Stimulated activated CD8-positive, alpha-beta memory T cell treated with anti-CD3 and anti-CD28 coated beads, Interleukin-15, amount 100 ng/mL, for 4 hours (primary cell): Measurements from ENCODE around the gene GSAP.
"Not testable (repeated sequence)": the region's sequence is repeated elsewhere in the genome, so short reads cannot be mapped to it uniquely, and the experiment has no call there.

Experiments used
- DNase-seq, 2 donors: peaks; one replicate each; pipeline ENCODE4 v3.0.0-alpha.2; 2020; ENCODE audit warnings: low read depth in 2 of 2

The GSAP gene

DNA sequence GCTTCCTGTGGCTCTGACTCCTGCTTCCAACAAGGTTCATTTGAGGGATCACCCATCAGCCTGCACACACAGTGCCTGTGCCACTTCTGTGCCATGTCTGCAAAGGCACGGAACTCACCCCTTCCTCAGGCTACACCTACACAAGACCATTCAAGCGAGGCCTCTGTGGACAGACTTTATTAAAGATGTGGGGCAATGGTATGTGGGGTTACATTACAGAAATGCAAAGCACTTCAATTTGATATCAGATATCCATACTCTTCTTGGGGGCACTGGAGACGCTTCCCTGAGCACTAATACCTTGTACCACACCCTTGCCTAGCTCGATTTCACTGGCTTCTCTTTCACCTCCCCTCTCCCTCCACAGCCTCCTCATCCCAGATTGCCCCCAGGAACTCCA is 132.1 kb downstream of the GSAP start:
- DNase-seq = no peak

DNA sequence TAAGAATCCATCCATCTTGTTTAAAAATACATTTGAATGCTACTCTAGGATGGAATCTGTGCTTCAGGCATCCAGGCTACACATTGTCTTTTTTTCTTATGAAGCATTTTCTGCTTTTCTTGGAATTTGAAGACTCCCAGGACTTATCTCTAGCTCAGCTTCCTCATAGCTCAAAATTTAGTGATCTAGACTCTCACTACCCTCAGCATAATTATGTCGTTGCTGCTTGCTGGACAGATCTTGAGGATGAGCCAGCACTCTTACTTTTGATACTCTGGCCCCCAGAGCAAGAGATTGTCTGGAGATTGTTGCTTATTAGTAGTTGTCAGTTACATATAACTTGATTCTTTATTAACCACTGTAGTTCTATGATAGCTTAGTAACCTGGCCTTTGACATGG is 133.3 kb downstream of the GSAP start:
- DNase-seq = no peak

DNA sequence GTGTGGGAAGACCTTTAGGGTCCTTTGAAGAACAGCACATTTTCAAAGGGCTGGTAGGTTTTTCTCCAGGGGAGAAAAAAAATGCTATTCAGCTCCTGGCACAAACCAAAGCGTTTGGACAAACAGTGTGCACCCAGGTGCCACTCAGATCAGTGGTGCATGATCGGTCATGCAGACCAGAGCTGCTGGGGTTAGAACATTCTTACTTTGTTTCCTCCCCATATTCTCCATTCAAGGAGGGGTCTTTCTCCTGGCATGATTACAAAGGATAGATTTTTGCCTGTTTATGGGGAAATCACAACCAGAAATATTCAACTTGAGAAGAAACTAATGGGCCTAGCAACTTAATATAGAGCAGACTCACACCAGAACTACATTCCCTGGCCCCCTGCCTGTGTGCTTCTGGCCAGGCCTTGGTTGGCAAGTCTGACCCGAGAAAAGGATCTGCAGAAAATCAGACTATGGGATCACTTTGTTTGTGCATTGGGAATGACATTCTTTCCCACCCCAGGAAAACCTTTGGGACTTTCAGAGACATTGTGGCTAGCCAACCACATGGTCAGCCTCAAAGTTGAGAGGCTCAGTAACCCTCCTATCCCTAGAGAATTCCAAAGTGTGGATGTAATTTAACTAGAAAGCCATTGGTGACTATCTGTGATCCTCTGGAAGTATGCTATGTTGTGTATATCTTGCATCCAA is 134.2 kb downstream of the GSAP start:
- no peak for DNase-seq

DNA sequence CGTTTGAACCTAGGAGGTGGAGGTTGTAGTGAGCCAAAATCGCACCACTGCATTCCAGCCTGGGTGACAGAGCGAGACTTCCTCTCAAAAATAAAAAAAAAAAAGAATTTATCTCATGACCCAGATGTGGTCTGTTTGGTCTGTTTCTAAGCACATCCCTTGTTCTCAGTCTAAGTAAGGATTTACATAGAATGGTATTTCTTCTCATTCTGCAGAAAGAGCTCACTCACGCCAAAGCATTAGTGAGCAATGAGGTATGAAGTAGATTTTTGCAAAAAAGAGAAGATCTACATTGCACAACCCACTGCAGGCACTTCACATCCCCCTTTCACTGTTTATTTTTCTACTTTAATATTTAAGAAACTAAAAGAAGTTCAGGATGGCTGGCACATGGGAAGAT is 140.0 kb downstream of the GSAP start:
- no peak for DNase-seq

DNA sequence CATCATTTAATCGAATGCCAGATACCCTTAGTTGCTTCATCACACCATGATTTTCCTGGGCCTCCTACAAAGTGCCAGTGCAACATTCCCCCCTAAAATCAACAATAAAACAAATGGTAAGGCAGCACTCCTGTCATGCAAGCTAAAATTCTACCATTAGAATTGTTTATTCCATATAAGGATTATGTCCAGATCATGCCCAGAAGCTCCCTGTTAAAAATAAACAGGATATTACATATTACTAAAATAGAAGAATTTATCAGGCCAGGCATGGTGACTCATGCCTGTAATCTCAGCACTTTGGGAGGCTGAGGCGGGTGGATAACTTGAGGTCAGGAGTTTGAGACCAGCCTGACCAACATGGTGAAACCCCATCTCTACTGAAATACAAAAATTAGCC is 140.5 kb downstream of the GSAP start:
- not testable (repeated sequence) for DNase-seq

DNA sequence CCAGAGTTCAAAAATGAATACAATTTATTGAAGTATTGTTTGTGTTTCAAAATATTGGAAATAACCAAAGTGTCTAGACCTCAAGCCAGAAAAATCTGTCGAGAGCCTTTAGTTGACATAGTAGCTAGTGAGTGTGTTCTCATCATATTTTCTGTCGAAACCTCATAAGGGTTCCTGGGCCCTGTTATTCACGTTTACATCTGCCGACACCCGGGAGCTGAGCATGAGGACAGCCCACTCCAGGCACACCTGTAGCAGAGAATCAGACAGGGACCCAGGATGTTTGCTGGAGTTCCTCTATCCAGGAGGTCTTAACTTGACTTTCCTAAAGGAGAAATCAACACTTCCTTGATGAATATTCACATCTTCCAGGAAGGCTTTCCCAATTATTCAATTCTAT is 144.4 kb downstream of the GSAP start:
- DNase-seq = no peak

DNA sequence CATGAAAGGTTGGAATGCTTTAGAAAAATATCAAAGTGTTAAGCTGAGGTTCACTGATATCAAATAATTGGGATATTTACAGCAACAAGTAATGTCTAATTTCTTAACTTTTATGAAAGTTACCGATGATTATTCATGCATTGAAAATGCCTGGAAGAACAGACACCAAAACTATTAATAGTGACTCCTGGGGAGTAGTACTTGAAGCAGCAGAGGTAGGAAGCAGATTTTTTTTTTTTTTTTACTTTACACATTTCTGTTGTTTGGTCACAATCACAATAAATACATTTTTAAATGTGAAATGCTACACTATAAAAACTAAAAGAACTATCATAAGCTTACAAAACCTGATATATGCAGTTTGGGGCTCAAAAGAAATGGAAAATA is 146.1 kb downstream of the GSAP start:
- DNase-seq = no peak

DNA sequence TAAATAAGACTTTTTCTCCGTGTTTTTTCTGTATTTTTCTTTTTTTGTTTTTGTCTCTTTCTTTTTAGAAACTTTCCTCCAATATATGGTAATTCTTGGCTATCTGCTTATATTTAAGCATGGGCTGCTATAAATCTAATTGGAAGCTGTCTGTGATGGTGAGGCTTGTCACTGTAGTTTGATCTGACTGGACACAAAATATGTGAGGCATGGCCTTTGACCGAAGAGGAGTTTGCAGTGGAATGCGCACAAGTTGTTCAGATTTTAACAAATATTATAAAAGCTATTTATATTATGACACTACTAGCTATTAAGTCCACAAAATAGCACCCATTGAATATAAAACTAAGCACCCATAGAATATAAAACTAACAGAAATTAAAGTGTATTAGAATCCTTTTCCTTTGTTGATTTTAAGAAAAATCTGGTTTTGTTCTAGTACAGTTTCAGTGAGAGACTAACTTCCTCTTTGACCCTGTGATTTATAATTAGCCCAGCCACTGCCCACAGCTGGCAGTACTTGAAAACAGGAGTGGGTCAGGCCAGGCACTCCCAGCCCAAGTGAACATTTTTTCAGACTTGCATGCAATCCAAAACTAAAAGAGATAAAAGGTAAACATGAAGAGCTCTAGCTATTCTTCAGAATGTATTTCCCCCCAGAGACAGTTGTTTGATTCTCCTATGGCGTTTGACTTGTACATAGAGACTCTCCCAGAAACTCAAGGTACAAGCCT is 146.6 kb downstream of the GSAP start:
- no peak for DNase-seq

DNA sequence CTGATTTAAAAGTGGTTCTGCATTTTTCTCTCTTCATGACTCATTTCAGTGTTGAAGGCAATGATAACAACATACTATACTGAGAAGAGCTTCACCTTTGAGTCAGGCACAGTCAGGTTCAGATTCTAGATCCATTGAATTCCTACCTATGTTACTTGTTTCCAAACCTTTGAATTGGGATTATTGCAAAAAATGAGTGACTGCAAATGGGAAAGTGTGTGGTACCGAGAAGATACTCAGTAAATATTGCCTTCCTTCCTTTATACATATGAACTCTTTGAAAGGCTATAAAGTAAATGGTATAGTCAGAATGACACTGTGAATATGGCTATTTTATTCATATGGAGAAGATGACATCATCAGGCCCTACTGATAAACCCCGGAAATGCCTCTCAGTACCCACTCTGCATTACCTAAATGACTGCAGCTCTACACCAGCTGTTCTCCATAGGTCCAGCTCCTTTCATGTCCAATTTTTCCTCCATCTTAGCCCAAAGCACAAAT is 149.8 kb downstream of the GSAP start:
- no peak for DNase-seq

DNA sequence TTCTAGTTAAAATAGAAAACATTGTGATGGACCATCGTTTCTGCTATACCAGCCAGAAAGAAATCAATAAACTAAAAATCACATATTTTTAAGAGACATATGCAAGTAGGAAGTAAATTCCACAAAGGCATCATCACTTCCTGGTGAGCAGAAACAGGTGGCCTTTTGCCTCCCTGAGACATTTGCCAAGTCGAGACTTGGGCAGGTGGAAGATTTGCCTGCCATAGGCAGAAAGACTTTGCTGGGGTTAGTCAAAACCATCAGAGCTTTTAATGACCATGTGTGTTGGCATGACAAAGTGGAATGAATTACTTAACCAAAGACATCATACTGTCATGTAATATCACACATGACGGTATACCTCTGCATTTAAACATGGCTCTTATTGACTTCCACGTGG is 150.5 kb downstream of the GSAP start:
- DNase-seq = no peak

DNA sequence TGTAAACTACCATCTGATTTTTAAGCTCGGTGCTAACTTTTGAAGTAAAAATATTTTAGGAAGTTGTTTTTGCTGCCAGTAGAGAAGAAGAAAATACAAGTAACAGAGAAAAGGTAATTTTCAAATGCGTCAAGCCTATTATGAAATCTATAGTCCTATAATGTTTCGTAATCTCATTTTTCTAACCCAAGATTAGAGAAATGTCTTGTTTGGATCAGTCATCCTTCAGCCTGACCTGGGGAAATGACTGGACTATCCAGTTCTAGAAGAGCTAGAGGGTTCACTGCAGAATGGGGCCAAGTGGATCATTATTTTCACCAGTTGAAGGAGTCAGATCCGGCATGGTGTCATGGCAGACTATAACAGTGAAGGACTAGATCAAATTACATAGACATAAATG is 153.8 kb downstream of the GSAP start:
- no peak for DNase-seq
